Trophoblast cell (in vitro differentiated cells and primary cell): ENCODE results near the gene CES3.

Experiments
- DNase-seq, 2 donors: peaks; one replicate each; pipeline ENCODE4 v3.0.0-alpha.2; 2016
- H2AFZ ChIP-seq: 2 replicates; pipeline ENCODE4 v1.6.1; 2013; ENCODE audit warnings: low read length, moderate library complexity, mild to moderate bottlenecking; ENCODE audit not compliant: insufficient read depth, poor library complexity
- H2AK5ac ChIP-seq: 2 replicates; pipeline ENCODE4 v1.6.1; 2013; ENCODE audit warnings: mild to moderate bottlenecking, low read length
- H2BK120ac ChIP-seq: 2 replicates; pipeline ENCODE4 v1.6.1; 2013; ENCODE audit warnings: low read length, mild to moderate bottlenecking, moderate library complexity; ENCODE audit not compliant: insufficient read depth, poor library complexity
- H2BK12ac ChIP-seq: 2 replicates; pipeline ENCODE4 v1.6.1; 2013; ENCODE audit warnings: mild to moderate bottlenecking, low read length, moderate library complexity
- H2BK5ac ChIP-seq: 2 replicates; pipeline ENCODE4 v1.6.1; 2013; ENCODE audit warnings: low read length, low read depth, moderate library complexity, mild to moderate bottlenecking; ENCODE audit not compliant: poor library complexity
- H3K14ac ChIP-seq: 2 replicates; pipeline ENCODE4 v1.6.1; 2013; ENCODE audit warnings: mild to moderate bottlenecking, low read length
- H3K18ac ChIP-seq: 2 replicates; pipeline ENCODE4 v1.6.1; 2013; ENCODE audit warnings: mild to moderate bottlenecking, low read length
- H3K23ac ChIP-seq: 2 replicates; pipeline ENCODE4 v1.6.1; 2013; ENCODE audit warnings: low read length
- H3K27ac ChIP-seq: 2 replicates; pipeline ENCODE4 v1.5.1; 2013; ENCODE audit warnings: low read depth, mild to moderate bottlenecking, inconsistent platforms, low read length, moderate library complexity
- H3K27me3 ChIP-seq: 2 replicates; pipeline ENCODE4 v1.6.1; 2013; ENCODE audit warnings: inconsistent platforms, mild to moderate bottlenecking, low read length, moderate library complexity; ENCODE audit not compliant: insufficient read depth
- H3K36me3 ChIP-seq, 2 experiments: 1 replicate in 1 of 2; 2 replicates in 1 of 2; pipeline ENCODE4 v1.6.1; 2013; ENCODE audit warnings: low read length in 2 of 2, mild to moderate bottlenecking in 2 of 2, moderate library complexity in 1 of 2; ENCODE audit not compliant: insufficient read depth in 2 of 2, control insufficient read depth in 1 of 2
- H3K4ac ChIP-seq: 2 replicates; pipeline ENCODE4 v1.6.1; 2013; ENCODE audit warnings: low read depth, mild to moderate bottlenecking, low read length, moderate library complexity
- H3K4me1 ChIP-seq, 2 experiments: 1 replicate in 1 of 2; 2 replicates in 1 of 2; pipeline ENCODE4 v1.6.1; 2013; ENCODE audit warnings: low read length in 2 of 2, mild to moderate bottlenecking in 2 of 2, moderate library complexity in 1 of 2; ENCODE audit not compliant: insufficient read depth in 2 of 2, control insufficient read depth in 1 of 2
- H3K4me2 ChIP-seq: 2 replicates; pipeline ENCODE4 v1.6.1; 2013; ENCODE audit warnings: inconsistent platforms, mild to moderate bottlenecking, low read length, moderate library complexity
- H3K4me3 ChIP-seq: 2 replicates; pipeline ENCODE4 v1.5.1; 2013; ENCODE audit warnings: mild to moderate bottlenecking, low read depth, low read length, inconsistent platforms
- H3K79me1 ChIP-seq: one replicate; pipeline ENCODE4 v1.6.1; 2013; ENCODE audit warnings: low read length
- H3K79me2 ChIP-seq: 2 replicates; pipeline ENCODE4 v1.6.1; 2013; ENCODE audit warnings: low read length, mild to moderate bottlenecking; ENCODE audit not compliant: control insufficient read depth, insufficient read depth, poor library complexity
- H3K9ac ChIP-seq: 2 replicates; pipeline ENCODE4 v1.6.1; 2013; ENCODE audit warnings: mild to moderate bottlenecking, low read length
- H3K9me3 ChIP-seq: 2 replicates; pipeline ENCODE4 v1.6.1; 2013; ENCODE audit warnings: low read depth, mild to moderate bottlenecking, control low read depth, inconsistent platforms, low read length; ENCODE audit not compliant: insufficient read depth
- H4K12ac ChIP-seq: 2 replicates; pipeline ENCODE4 v1.6.1; 2013; ENCODE audit warnings: low read depth, mild to moderate bottlenecking, low read length, moderate library complexity
- H4K8ac ChIP-seq: 2 replicates; pipeline ENCODE4 v1.6.1; 2013; ENCODE audit warnings: low read depth, mild to moderate bottlenecking, low read length, moderate library complexity
- H4K91ac ChIP-seq: one replicate; pipeline ENCODE4 v1.6.1; 2013; ENCODE audit warnings: low read depth, mild to moderate bottlenecking, low read length, moderate library complexity
- WGBS: extraction: QIAGEN DNeasy Blood & Tissue Kit; methylation state at CpG from one replicate; pipeline ENCODE4 v1.1.7; 2013; ENCODE audit warnings: missing lambda C conversion rate; ENCODE audit not compliant: insufficient read length, insufficient coverage; ENCODE audit errors: extremely low coverage; 5-methylcytosine and 5-hydroxymethylcytosine counted together

Gene CES3

GRCh38 chr16:66964049-66964448 is 3.0 kb downstream of the CES3 start:
- Histone ChIP-seq H3K18ac (no peak overlapping the region), H3K14ac (no peak overlapping the region), H3K4me3 (no peak overlapping the region), H2AK5ac (no peak overlapping the region), H3K27ac (no peak overlapping the region), H4K12ac (no peak overlapping the region), H3K27me3 (no peaks in the 10 kb centered on the region), H2BK5ac (no peak overlapping the region), H3K79me2 (no peaks in the 10 kb centered on the region), H3K4ac (no peak overlapping the region), H2BK12ac (no peak overlapping the region), H3K9ac (no peak overlapping the region), H3K4me1 (no peaks in the 10 kb centered on the region), H4K8ac (no peak overlapping the region), H3K4me2 (no peak overlapping the region), H3K23ac (no peak overlapping the region), H2AFZ (no peak overlapping the region), H3K79me1 (no peaks in the 10 kb centered on the region), H2BK120ac (no peak overlapping the region), H3K36me3 (no peaks in the 10 kb centered on the region), H4K91ac (no peak overlapping the region), H3K9me3 (no peaks in the 10 kb centered on the region)
- WGBS, result no CpG with 5 or more reads among the region's 6 CpGs
- DNase-seq, result no peak

GRCh38 chr16:66968847-66969246 is 7.8 kb downstream of the CES3 start:
- Histone ChIP-seq H3K14ac (no peak overlapping the region), H3K9me3 (no peaks in the 10 kb centered on the region), H4K91ac (no peak overlapping the region), H3K79me1 (no peaks in the 10 kb centered on the region), H3K18ac (no peak overlapping the region), H3K79me2 (no peaks in the 10 kb centered on the region), H4K12ac (no peak overlapping the region), H3K23ac (no peak overlapping the region), H3K27ac (no peak overlapping the region), H2BK12ac (no peak overlapping the region), H2BK120ac (no peak overlapping the region), H2BK5ac (no peak overlapping the region), H3K4me2 (no peak overlapping the region), H3K27me3 (no peaks in the 10 kb centered on the region), H3K4me1 (no peaks in the 10 kb centered on the region), H3K4me3 (no peak overlapping the region), H2AFZ (no peak overlapping the region), H2AK5ac (no peak overlapping the region), H3K36me3 (no peaks in the 10 kb centered on the region), H3K4ac (no peak overlapping the region), H3K9ac (no peak overlapping the region), H4K8ac (no peak overlapping the region)
- no peak for DNase-seq
- whole genome bisulfite sequencing, result no CpG with 5 or more reads among the region's 5 CpGs

- Histone ChIP-seq H3K4me3 (no peak overlapping the region), H3K36me3 (no peaks in the 10 kb centered on the region), H4K91ac (no peak overlapping the region), H3K4me2 (no peak overlapping the region), H3K9me3 (no peaks in the 10 kb centered on the region), H4K8ac (no peak overlapping the region), H3K27ac (no peak overlapping the region), H3K79me2 (no peaks in the 10 kb centered on the region), H2BK120ac (no peak overlapping the region), H3K23ac (no peak overlapping the region), H4K12ac (no peak overlapping the region), H3K18ac (no peak overlapping the region), H3K14ac (no peak overlapping the region), H3K9ac (no peak overlapping the region), H3K27me3 (no peaks in the 10 kb centered on the region), H3K4me1 (no peaks in the 10 kb centered on the region), H2BK5ac (no peak overlapping the region), H3K4ac (no peak overlapping the region), H3K79me1 (no peaks in the 10 kb centered on the region), H2BK12ac (no peak overlapping the region), H2AFZ (no peak overlapping the region), H2AK5ac (no peak overlapping the region)
- no peak for DNase-seq
- no CpG with 5 or more reads among the region's 10 CpGs for WGBS
These were observed 10.0 kb downstream of the CES3 start for GRCh38 chr16:66970775-66971720.

GRCh38 chr16:66972983-66973382 is 11.9 kb downstream of the CES3 start:
- Histone ChIP-seq H3K18ac (no peak overlapping the region), H3K4ac (no peak overlapping the region), H3K4me1 (no peaks in the 10 kb centered on the region), H3K9ac (no peak overlapping the region), H4K8ac (no peak overlapping the region), H3K36me3 (no peaks in the 10 kb centered on the region), H3K14ac (no peak overlapping the region), H2BK120ac (no peak overlapping the region), H4K91ac (no peak overlapping the region), H2BK12ac (no peak overlapping the region), H2AK5ac (no peak overlapping the region), H3K27me3 (no peaks in the 10 kb centered on the region), H3K4me2 (no peak overlapping the region), H3K79me2 (no peaks in the 10 kb centered on the region), H3K79me1 (no peaks in the 10 kb centered on the region), H3K23ac (no peak overlapping the region), H4K12ac (no peak overlapping the region), H3K9me3 (no peaks in the 10 kb centered on the region), H3K27ac (no peak overlapping the region), H2AFZ (no peak overlapping the region), H2BK5ac (no peak overlapping the region), H3K4me3 (no peak overlapping the region)
- no CpG with 5 or more reads among the region's 9 CpGs for WGBS
- DNase-seq, result no peak
